Ovary (tissue), 9 donors: ENCODE data around the gene C13orf46. TPM values are rescaled to one million over a fixed set of nuclear protein-coding genes. Genes with fewer than 3 reads are reported as not detected.

Experiments
- DNase-seq, 5 donors: peaks; one replicate each; pipeline ENCODE4 v3.0.0-alpha.2; 2019 to 2020
- H3K27ac ChIP-seq, 2 donors: fragments of 200-600 bp; one replicate each; pipeline versions ENCODE4 v1.5.1 to v1.8.0; 2019 to 2022
- H3K27me3 ChIP-seq: fragments of 200-600 bp; one replicate; pipeline ENCODE4 v1.8.0; 2022
- H3K36me3 ChIP-seq: fragments of 200-600 bp; sonication (generic); one replicate; pipeline ENCODE4 v1.5.1; 2019
- H3K4me1 ChIP-seq: one replicate; pipeline ENCODE4 v1.8.1; 2013; ENCODE audit warnings: mild to moderate bottlenecking, moderate library complexity; ENCODE audit not compliant: insufficient read depth
- H3K4me3 ChIP-seq: fragments of 200-600 bp; sonication (generic); one replicate; pipeline ENCODE4 v1.5.1; 2017
- H3K9me3 ChIP-seq, 2 donors: fragments of 200-600 bp in 1 of 2; sonication (generic) in 1 of 2; one replicate each; pipeline versions ENCODE4 v1.5.1 to v1.8.1; 2013 to 2019; ENCODE audit warnings: mild to moderate bottlenecking in 1 of 2, moderate library complexity in 1 of 2
- EP300 ChIP-seq: sonication (generic); formaldehyde crosslinking; IDR thresholded peaks from one replicate; pipeline ENCODE4 v1.6.1; 2017; ENCODE audit warnings: antibody characterized with exemption
- POLR2A ChIP-seq: fragments of 450-650 bp; IDR thresholded peaks from one replicate; pipeline ENCODE4 v1.6.1; 2017; ENCODE audit warnings: antibody characterized with exemption, mild to moderate bottlenecking, moderate library complexity
- WGBS, 3 donors: extraction: QIAGEN DNeasy Blood & Tissue Kit in 1 of 3; methylation state at CpG; one replicate each; pipeline versions ENCODE4 v1.1.5 to v1.1.7; 2013 to 2017; 5-methylcytosine and 5-hydroxymethylcytosine counted together
- intact Hi-C, 4 donors: fragments of 100-400 bp; cut with DNase I; formaldehyde crosslinking; loops; one replicate each; pipeline versions ENCODE4 v1.11.0 to v1.15.1; 2022 to 2023
- polyA plus RNA-seq, 2 donors: library from polyadenylated mRNA; stranded (reverse); fragments of 200-250 nt in 1 of 2; fragments of 350-450 nt in 1 of 2; fragmentation: Illumina TruSeq in 1 of 2; extraction: RNeasy Lipid Tissue Mini Kit (QIAGEN cat#74804) in 1 of 2; gene quantifications; one replicate each; pipeline ENCODE4 v1.2.3, GENCODE V29; 2013 to 2014
- total RNA-seq, 7 donors: library from RNA; depleted of rRNA in 2 of 7; stranded (reverse); fragments of >200 nt in 2 of 7; fragmentation: NEBNext Ultra II Directional in 3 of 7; extraction: Animal tissue kit (Norgen Biotek cat#: 25700) in 3 of 7; gene quantifications; one replicate each; pipeline versions ENCODE4 v1.1.0 to v1.2.4, GENCODE V29; 2016 to 2023
- TF ChIP-seq, protein P1 (sequence below), 3 donors: fragments of 450-650 bp in 2 of 3; fragments of 200-600 bp in 1 of 3; IDR thresholded peaks; one replicate each; pipeline versions ENCODE4 v1.5.1 to v1.8.0; 2016 to 2022; ENCODE audit warnings: antibody characterized with exemption in 3 of 3, mild to moderate bottlenecking in 1 of 3
- donor health status: DM: no; HTN: no; CAD: no; lungs with moderate emphysema.
- donor health status: DM: no; HTN: no; CAD: no.
- donor health status: Bipolar disorder and iron deficiency.
- donor health status: DM: yes; HTN: yes; CAD: no.
- donor health status: DM: no; HTN: no; CAD: no.
- donor health status: DM: yes; HTN: yes; CAD: no.

Gene C13orf46
- total and polyA plus RNA-seq, 9 donors, result 0.05 to 2.0 (median 0.50) TPM; not detected in 2

DNA sequence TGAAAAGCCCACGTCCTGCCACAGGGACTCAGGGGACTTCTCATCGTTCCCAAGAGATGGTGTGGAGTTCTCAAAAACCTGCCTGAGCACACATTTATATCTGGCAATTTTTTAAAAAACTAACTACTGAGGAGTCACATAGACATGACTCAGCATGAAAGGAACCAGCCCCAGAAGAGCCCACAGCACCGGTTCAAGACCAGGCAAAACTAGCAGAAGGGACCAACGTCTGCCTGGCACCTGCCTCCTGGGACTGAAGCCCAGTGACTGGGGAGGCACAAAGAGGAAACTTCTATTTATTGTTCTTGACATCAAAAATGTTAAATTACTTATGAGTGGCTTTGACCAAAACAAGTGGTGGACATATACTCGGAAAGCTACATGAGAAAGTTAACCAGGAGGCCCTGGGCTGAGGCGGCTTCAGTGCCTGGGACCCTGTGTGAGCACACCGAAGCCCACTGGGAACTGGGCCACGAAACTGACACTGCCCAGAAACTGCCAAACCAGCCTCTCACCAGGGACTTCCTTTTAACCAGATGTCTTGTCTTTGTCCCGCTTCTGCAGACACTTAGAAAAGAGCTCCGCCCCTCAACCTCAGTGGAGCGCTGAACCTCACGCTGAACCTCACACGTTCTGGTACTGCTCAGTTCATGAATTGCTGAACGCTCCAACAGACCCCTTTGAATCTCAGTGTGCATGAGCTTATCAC is 25.7 kb downstream of the C13orf46 start:
- intact Hi-C loops, result loop anchor here in 1 of 4 donors (5.0 kb wide), 1 partner anchor 131 kb away; no protein-coding TSS in a partner anchor
- Histone ChIP-seq H3K36me3 (no peaks in the 10 kb centered on the region), H3K4me1 (no peaks in the 10 kb centered on the region), H3K27ac (no peak overlapping the region), H3K9me3 (no peaks in the 10 kb centered on the region), H3K27me3 (no peaks in the 10 kb centered on the region), H3K4me3 (no peak overlapping the region)
- 78 to 87% (median 81%) methylated on average over 14 of the region's 14 CpGs for WGBS, 3 donors
- peak in 1 of 5 donors; percentile 10 for DNase-seq
- TF ChIP-seq, protein P1, sequence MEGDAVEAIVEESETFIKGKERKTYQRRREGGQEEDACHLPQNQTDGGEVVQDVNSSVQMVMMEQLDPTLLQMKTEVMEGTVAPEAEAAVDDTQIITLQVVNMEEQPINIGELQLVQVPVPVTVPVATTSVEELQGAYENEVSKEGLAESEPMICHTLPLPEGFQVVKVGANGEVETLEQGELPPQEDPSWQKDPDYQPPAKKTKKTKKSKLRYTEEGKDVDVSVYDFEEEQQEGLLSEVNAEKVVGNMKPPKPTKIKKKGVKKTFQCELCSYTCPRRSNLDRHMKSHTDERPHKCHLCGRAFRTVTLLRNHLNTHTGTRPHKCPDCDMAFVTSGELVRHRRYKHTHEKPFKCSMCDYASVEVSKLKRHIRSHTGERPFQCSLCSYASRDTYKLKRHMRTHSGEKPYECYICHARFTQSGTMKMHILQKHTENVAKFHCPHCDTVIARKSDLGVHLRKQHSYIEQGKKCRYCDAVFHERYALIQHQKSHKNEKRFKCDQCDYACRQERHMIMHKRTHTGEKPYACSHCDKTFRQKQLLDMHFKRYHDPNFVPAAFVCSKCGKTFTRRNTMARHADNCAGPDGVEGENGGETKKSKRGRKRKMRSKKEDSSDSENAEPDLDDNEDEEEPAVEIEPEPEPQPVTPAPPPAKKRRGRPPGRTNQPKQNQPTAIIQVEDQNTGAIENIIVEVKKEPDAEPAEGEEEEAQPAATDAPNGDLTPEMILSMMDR (IDR thresholded peaks at IDR 0.05), result no peak
- no peak for TF ChIP-seq EP300
- TF ChIP-seq POLR2A, result no peak

DNA sequence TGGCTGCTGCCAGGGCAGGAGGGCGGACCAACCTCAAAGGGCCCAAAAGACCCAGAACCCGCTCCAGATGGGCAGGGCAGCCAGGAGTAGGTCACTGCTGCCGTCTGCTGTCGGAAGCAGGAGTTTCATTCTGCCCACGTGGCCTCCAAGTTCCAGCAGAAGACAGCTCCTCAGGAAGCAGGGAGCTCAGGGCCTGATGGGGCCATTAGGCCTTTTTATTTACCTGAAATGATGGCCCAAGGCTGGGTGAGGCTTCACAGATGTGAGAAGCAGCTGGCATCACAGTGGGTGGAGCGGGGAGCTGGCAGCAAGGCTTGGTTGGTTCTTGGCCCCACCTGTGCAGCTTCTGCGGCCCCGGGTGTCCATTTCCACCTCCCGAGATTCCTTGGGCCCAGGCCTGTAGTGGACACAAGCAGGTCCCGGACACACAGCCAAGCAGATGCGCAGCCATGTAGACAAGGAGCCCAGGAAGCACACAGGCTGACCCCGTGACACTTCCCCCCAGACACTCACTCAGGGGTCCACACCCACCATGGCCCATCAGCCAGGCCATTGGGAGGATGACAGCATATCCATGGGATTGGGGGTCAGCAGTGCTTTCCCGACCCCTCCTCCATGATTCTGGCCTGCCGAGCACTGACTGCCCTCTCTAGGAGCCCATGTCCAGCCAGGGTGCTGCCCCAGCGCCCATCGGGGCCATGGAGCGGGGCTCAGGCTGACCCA is 26.4 kb downstream of the C13orf46 start:
- H3K27me3 ChIP-seq, result no peaks in the 10 kb centered on the region
- intact Hi-C loops, result loop anchor here in 3 of 4 donors (2.0 to 5.0 kb wide), 3 partner anchors 129 to 131 kb away; no protein-coding TSS in a partner anchor
- no peaks in the 10 kb centered on the region for H3K4me1 ChIP-seq
- no peaks in the 10 kb centered on the region for H3K9me3 ChIP-seq
- TF ChIP-seq, protein P1 (IDR thresholded peaks at IDR 0.05), result peak in 2 of 3 donors; percentile 75 to 80
- TF ChIP-seq EP300, result no peak
- WGBS, 3 donors, result 65 to 66% (median 66%) methylated on average over 17 of the region's 17 CpGs
- peak; percentile 62 to 83 (median 71) for DNase-seq
- no peaks in the 10 kb centered on the region for H3K36me3 ChIP-seq
- no peak overlapping the region for H3K4me3 ChIP-seq
- H3K27ac ChIP-seq, result no peak overlapping the region

DNA sequence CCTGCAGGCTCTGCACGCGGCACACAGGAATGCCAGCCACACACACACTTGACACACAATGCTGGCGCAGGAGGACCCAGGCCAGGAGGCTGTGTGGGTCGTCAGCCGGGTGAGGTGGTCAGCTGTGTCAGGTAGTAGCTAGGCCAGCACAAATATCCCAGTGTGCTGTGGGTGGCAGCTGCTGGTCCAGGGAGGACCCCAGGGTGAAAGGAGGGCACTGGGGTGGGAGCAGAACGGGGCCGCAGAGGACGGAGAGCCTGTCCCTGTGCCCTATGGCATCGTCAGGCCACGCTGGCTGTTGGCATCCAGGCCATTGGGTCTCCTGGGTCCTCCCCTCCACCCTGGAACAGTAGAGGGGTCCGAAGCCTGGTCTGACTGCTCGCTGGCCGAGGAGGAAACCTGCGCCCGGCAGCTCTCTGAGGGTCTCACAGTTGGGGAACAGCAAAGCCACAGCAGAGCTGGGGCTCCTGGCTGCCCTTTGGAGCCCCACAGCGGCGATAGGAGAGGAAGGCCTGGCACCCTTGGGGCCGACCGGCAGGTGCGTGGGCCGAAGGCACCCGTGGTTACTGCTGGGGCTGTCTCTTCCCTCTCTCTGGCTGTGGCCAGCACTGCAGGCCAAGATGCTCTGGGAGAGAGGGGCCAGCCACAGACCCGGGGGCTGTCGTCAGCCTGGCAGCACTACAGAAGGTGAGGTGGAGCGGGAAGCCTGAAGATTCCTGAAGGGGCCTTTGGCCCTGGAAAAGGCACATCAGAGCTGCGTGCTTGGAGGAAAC is 27.3 kb downstream of the C13orf46 start:
- Histone ChIP-seq H3K4me3 (no peak overlapping the region), H3K9me3 (no peaks in the 10 kb centered on the region), H3K27me3 (no peaks in the 10 kb centered on the region), H3K4me1 (no peaks in the 10 kb centered on the region), H3K27ac (no peak overlapping the region), H3K36me3 (no peaks in the 10 kb centered on the region)
- intact Hi-C loops, result loop anchor here (1.0 to 5.0 kb wide), 4 partner anchors 128 to 130 kb away; no protein-coding TSS in a partner anchor
- WGBS, 3 donors, result 73 to 74% (median 73%) methylated on average over 26 of the region's 26 CpGs
- no peak for TF ChIP-seq EP300
- no peak for TF ChIP-seq POLR2A
- DNase-seq, result peak in 1 of 5 donors; percentile 13

DNA sequence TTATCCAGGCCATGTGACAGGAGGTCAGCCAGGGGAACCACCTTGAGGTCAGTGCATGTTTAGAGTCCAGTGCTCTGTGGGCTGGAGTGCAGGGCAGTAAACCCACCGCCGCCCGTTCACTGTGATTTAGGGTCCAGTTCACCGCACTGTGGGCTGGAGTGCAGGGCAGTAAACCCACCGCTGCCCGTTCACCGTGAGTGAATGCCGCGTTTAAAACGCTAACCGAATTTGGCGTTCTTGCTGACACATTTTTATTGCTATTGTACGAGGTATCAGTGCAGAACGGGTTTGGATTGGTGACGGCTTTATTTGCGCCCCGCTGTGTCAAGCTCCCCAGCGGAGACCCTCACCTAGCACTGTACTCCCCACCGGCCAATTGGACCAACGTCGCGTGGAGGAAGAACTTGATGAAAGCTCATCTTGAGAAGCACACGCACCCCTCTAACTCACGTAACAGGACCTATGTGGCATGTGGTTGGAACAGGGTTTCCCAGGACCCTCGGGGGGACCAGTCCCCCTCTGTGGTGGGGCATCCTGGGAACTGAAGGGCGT is 27.9 kb downstream of the C13orf46 start:
- 93 to 96% (median 94%) methylated on average over 26 of the region's 26 CpGs for WGBS, 3 donors
- intact Hi-C loops, result loop anchor here (1.0 to 5.0 kb wide), 4 partner anchors 127 to 130 kb away; no protein-coding TSS in a partner anchor
- H3K27ac ChIP-seq, result no peak overlapping the region
- H3K4me3 ChIP-seq, result no peak overlapping the region
- no peak for TF ChIP-seq POLR2A
- TF ChIP-seq, protein P1 (IDR thresholded peaks at IDR 0.05), result no peak
- no peak for TF ChIP-seq EP300
- peak in 3 of 5 donors; percentile 10 to 27 (median 10) for DNase-seq
- no peaks in the 10 kb centered on the region for H3K36me3 ChIP-seq
- no peaks in the 10 kb centered on the region for H3K27me3 ChIP-seq
- H3K4me1 ChIP-seq, result no peaks in the 10 kb centered on the region
- no peaks in the 10 kb centered on the region for H3K9me3 ChIP-seq
